HAP-1 (cell line): ENCODE data around the gene P4HB.

Experiments
- DNase-seq, 2 experiments: peaks; one replicate each; pipeline ENCODE4 v3.0.0-alpha.2; 2016 to 2020; ENCODE audit warnings: low spot score in 2 of 2
- H3K27me3 ChIP-seq: fragments of 250-450 bp; sonication (Bioruptor Pico); 2 replicates; pipeline ENCODE4 v1.5.1; 2020; ENCODE audit warnings: low read depth, mild to moderate bottlenecking, moderate library complexity
- H3K36me3 ChIP-seq: fragments of 250-450 bp; sonication (Bioruptor Pico); replicated peaks from 2 replicates; pipeline ENCODE4 v1.5.1; 2020; ENCODE audit warnings: mild to moderate bottlenecking
- H3K4me1 ChIP-seq: fragments of 250-450 bp; sonication (Bioruptor Pico); 2 replicates; pipeline ENCODE4 v1.5.1; 2020; ENCODE audit warnings: mild to moderate bottlenecking
- H3K4me3 ChIP-seq: fragments of 250-450 bp; sonication (Bioruptor Pico); 2 replicates; pipeline ENCODE4 v1.5.1; 2020; ENCODE audit warnings: mild to moderate bottlenecking, moderate library complexity
- H3K9me3 ChIP-seq: fragments of 250-450 bp; sonication (Bioruptor Pico); 2 replicates; pipeline ENCODE4 v1.5.1; 2020; ENCODE audit warnings: mild to moderate bottlenecking, moderate library complexity
- in situ Hi-C: fragments of 300-500 bp; cut with MboI; formaldehyde crosslinking; loops from 3 replicates; pipeline ENCODE4 v1.14.3; 2020; ENCODE audit warnings: low sequenced_read_pairs, inconsistent platforms, mixed read lengths

The P4HB gene

GRCh38 chr17:81888105-81888987, 28.0 kb upstream of the P4HB start:
- no peaks in the 10 kb centered on the region for H3K27me3 ChIP-seq
- H3K36me3 ChIP-seq, result peaks cover 75% of the 10 kb centered on the region
- DNase-seq, result no peak
- H3K4me3 ChIP-seq, result no peak overlapping the region
- H3K4me1 ChIP-seq, result peaks cover 7% of the 10 kb centered on the region
- in situ Hi-C loops, result no loop called here
- H3K9me3 ChIP-seq, result no peaks in the 10 kb centered on the region

DNA sequence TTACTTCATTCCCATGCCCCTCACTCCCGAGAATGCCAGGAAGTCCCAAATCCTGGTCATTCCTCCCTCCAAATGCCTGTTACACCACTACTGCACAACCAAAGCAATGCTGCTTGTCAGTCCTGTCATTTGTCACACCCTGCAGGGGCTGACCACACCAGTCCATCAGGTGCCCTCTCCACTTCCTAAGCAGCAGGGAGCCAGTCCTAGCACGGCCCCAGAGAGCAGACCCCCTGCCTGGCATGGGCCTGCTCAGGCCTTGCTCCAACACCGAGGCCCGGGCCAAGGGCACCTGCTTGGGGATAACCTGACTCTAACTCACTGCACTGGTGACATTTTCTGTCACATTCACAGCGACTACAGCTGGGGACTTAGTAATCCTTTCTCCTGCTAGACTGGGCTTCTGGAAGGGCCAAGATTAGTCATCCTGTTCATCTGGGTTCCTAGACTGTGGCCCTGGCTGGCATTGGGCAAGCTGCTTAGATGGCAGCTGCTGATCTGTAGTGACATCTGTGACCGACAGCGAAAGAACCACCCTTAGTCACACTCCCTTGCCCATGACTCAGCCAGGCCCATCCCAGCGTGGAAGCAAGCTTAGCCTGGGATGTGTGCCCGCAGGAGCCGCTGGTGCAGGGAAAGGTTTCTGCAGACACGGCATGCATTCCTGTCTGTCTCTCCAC, 25.7 kb upstream of the P4HB start:
- H3K36me3 ChIP-seq, result peaks cover 90% of the 10 kb centered on the region
- no peaks in the 10 kb centered on the region for H3K27me3 ChIP-seq
- no peaks in the 10 kb centered on the region for H3K9me3 ChIP-seq
- in situ Hi-C loops, result no loop called here
- H3K4me3 ChIP-seq, result no peak overlapping the region
- no peak for DNase-seq
- H3K4me1 ChIP-seq, result peaks cover 7% of the 10 kb centered on the region

- H3K36me3 ChIP-seq, result peaks cover 93% of the 10 kb centered on the region
- no peaks in the 10 kb centered on the region for H3K27me3 ChIP-seq
- no peaks in the 10 kb centered on the region for H3K9me3 ChIP-seq
- no peak for DNase-seq
- H3K4me3 ChIP-seq, result no peak overlapping the region
- H3K4me1 ChIP-seq, result peaks cover 7% of the 10 kb centered on the region
- in situ Hi-C loops, result no loop called here
Observed at GRCh38 chr17:81885454-81885853, 25.1 kb upstream of the P4HB start.

DNA sequence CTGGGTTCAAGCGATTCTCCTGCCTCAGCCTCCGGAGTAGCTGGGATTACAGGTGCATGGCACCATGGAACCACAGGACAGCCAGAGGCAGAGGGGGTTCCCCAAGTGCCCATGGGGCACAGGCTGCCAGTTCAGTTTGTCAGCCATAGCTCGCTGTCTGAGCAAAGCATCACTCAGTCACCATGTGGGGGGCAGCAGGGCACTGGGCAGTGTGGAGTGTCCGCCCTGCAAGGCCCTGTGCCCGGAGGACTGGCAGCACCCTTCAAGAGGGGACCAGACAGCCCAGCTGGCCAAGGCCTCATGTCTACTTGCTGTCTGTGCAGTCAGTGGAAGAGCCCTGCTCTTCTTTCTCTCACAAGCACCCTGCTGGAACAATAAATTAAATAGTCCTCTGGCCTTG, 24.6 kb upstream of the P4HB start:
- Histone ChIP-seq H3K4me3 (no peak overlapping the region), H3K36me3 (peaks cover 93% of the 10 kb centered on the region), H3K9me3 (no peaks in the 10 kb centered on the region), H3K27me3 (no peaks in the 10 kb centered on the region), H3K4me1 (peaks cover 3% of the 10 kb centered on the region)
- in situ Hi-C loops, result no loop called here
- DNase-seq, result no peak

DNA sequence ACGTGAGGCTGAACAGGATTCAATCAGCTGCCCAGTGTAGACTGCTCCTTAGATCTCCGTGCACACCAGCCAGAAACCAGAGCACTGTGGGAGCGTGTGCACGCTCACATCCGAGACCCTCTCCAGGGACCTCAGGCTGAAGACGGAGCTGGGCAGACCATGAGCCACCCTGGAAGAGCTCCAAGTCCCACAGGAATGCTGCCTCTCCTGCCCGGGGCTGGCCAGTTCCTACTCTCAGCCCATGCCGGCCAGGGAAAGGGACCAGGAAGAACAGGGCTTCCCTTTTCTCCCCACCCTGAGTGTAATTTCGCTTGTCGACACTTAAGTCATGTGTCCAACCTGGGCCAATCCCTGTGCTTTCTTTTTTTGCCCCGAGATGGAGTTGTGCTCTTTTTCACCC, 24.2 kb upstream of the P4HB start:
- in situ Hi-C loops, result no loop called here
- Histone ChIP-seq H3K36me3 (peaks cover 92% of the 10 kb centered on the region), H3K4me3 (no peak overlapping the region), H3K27me3 (no peaks in the 10 kb centered on the region), H3K9me3 (no peaks in the 10 kb centered on the region), H3K4me1 (no peaks in the 10 kb centered on the region)
- no peak for DNase-seq

DNA sequence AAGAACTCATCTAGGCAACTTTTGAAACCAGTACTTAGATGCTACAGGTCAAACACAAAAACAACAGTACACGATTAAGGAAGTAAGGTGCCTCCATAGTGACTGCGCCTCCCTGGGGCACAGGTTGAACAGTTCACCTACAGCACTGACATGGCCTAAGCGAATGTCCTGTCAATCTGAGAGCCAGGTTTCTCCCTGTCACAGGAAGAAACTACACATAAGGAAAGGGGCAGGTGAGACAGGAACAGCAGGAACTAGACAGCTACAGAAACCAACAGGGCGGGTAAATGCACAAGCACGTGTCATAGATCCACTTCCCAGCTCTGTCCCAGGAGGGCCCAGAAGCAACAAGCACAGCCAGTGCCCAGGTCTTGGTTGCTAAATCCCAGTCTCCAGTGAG, 18.8 kb upstream of the P4HB start:
- no peak for DNase-seq
- H3K4me3 ChIP-seq, result no peak overlapping the region
- H3K9me3 ChIP-seq, result no peaks in the 10 kb centered on the region
- in situ Hi-C loops, result no loop called here
- peaks cover 52% of the 10 kb centered on the region for H3K36me3 ChIP-seq
- H3K4me1 ChIP-seq, result no peaks in the 10 kb centered on the region
- no peaks in the 10 kb centered on the region for H3K27me3 ChIP-seq

DNA sequence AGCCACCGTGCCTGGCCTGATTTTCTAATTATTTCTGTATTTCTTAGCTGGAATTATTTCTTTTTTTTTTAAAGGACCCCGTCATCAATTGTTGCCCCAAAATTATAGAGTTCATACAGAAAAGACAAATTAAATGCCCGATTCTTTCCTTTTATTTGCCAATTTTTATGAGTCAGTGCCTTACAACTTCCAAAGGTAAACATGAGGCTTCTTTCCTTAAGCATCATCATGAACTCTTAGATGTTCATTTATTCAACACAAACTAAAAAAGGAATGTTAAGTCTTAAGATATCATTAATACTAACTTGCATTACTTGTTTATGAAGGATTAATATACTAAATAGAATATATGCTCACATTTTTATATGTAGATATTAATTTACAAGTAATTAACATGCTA, 18.0 kb upstream of the P4HB start:
- no peak for DNase-seq
- Histone ChIP-seq H3K27me3 (no peaks in the 10 kb centered on the region), H3K4me3 (no peak overlapping the region), H3K9me3 (no peaks in the 10 kb centered on the region), H3K36me3 (peaks cover 44% of the 10 kb centered on the region), H3K4me1 (no peaks in the 10 kb centered on the region)
- in situ Hi-C loops, result no loop called here

DNA sequence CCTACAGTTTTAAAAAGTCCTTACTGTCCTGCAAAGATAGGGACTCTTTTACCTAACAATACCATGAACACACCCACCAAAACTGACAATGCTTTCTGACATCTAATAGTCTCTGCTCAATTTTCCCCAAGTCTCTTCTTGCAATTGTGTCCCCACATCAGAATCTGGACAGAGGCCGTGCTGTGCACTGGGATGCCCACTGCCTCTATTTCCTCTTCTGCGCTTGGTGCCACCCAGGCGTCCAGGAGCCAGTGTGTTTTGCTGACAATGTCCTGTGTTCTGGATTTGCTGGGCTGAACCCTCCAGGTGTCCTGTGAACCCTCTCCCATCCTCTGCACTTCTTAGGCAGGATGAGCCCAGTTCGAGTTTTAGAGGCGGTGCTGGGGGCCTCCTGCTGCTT, 17.2 kb upstream of the P4HB start:
- in situ Hi-C loops, result no loop called here
- H3K27me3 ChIP-seq, result no peaks in the 10 kb centered on the region
- no peak overlapping the region for H3K4me3 ChIP-seq
- H3K9me3 ChIP-seq, result no peaks in the 10 kb centered on the region
- H3K36me3 ChIP-seq, result peaks cover 39% of the 10 kb centered on the region
- H3K4me1 ChIP-seq, result no peaks in the 10 kb centered on the region
- DNase-seq, result no peak

- peaks cover 47% of the 10 kb centered on the region for H3K36me3 ChIP-seq
- no peaks in the 10 kb centered on the region for H3K9me3 ChIP-seq
- no peaks in the 10 kb centered on the region for H3K27me3 ChIP-seq
- DNase-seq, result peak; percentile 75 to 96
- in situ Hi-C loops, result no loop called here
- H3K4me3 ChIP-seq, result peak overlapping the region; percentile 84
- H3K4me1 ChIP-seq, result peaks cover 14% of the 10 kb centered on the region
Observed at GRCh38 chr17:81871387-81872230, 11.3 kb upstream of the P4HB start.

- peaks cover 53% of the 10 kb centered on the region for H3K36me3 ChIP-seq
- H3K9me3 ChIP-seq, result no peaks in the 10 kb centered on the region
- H3K27me3 ChIP-seq, result no peaks in the 10 kb centered on the region
- peaks cover 14% of the 10 kb centered on the region for H3K4me1 ChIP-seq
- in situ Hi-C loops, result no loop called here
- peak within 1 kb of the TSS; percentile 84 for H3K4me3 ChIP-seq
- peak in 1 of 2 experiments; percentile 3 for DNase-seq
Observed at GRCh38 chr17:81870981-81871386, 10.6 kb upstream of the P4HB start, which contains the start of gene ARHGDIA. Gene ARHGDIA (minus strand): TSS chr17:81871337. CDS start chr17:81869930, 1,407 bp downstream.

- in situ Hi-C loops, result no loop called here
- Histone ChIP-seq H3K9me3 (no peaks in the 10 kb centered on the region), H3K4me1 (peaks cover 14% of the 10 kb centered on the region), H3K36me3 (peaks cover 59% of the 10 kb centered on the region), H3K27me3 (no peaks in the 10 kb centered on the region), H3K4me3 (peak overlapping the region; percentile 81)
- DNase-seq, result peak; percentile 27 to 66
Observed at GRCh38 chr17:81870131-81870980, 10.0 kb upstream of the P4HB start.

DNA sequence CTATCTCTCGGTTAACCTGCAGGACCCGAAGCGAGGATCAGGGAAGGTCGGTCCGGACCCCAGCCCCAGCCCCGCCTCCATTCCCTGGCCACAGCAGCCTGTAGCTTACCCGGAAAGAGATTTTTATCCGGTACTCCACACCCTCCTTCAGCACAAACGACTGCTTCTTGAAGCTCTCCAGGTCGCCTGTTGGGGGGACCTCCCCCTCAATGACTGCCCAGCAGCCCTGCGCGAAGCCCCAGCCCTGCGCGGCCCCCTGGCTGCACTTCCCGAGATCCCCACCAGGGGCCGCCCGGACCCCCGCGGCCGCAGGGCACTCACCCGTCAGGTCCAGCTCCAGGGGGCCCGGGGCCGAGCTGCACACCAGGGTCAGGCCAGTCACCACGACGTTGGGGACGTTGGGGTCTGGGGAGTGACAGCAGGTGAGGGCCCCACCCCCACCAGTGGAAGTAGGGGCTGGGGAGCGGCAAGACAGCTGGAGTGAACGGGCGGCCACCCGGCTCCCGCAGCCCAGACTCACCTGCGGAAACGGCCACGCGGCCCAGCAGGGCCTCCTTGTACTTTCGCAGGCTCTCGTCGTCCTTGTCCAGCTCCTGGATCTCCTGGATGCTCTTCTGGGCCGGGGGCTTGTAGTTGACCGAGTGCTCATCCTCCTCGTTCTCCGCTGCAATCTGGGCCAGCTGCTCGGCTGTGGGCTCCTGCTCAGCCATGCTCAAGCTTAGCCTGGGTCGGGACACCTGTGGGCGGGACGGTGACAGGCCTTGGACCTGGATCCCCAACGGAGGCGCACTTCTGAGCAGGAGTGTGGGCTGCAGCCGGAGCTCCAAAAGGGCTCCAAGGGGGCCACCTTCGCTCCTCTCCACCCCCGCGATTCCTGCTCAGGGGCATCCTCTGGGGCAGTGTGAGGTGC, 9.1 kb upstream of the P4HB start:
- H3K4me1 ChIP-seq, result peaks cover 14% of the 10 kb centered on the region
- H3K27me3 ChIP-seq, result no peaks in the 10 kb centered on the region
- in situ Hi-C loops, result no loop called here
- peak in 1 of 2 experiments; percentile 78 for DNase-seq
- H3K36me3 ChIP-seq, result peaks cover 68% of the 10 kb centered on the region
- no peaks in the 10 kb centered on the region for H3K9me3 ChIP-seq
- H3K4me3 ChIP-seq, result peak overlapping the region; percentile 81
